GM12891 (cell line): ENCODE data around the gene NR1D1.

Experiments
- PAX5 ChIP-seq: IDR thresholded peaks from 2 replicates; pipeline ENCODE4 v1.6.1; 2011; ENCODE audit warnings: low read length, moderate library complexity, mild to moderate bottlenecking; ENCODE audit not compliant: insufficient read depth, severe bottlenecking
- POLR2A ChIP-seq: IDR thresholded peaks from 2 replicates; pipeline ENCODE4 v1.6.1; 2011; ENCODE audit warnings: low read depth, low read length, control low read depth
- POLR2AphosphoS5 ChIP-seq: IDR thresholded peaks from 2 replicates; pipeline ENCODE4 v1.6.1; 2011; ENCODE audit warnings: low read depth, low read length, control low read depth
- POU2F2 ChIP-seq: IDR thresholded peaks from 2 replicates; pipeline ENCODE4 v1.6.1; 2011; ENCODE audit warnings: low read depth, mild to moderate bottlenecking, control low read depth, low read length, moderate library complexity
- SPI1 ChIP-seq: IDR thresholded peaks from 2 replicates; pipeline ENCODE4 v1.6.1; 2011; ENCODE audit warnings: low read depth, low read length, control low read depth
- TAF1 ChIP-seq: IDR thresholded peaks from 2 replicates; pipeline ENCODE4 v1.6.1; 2011; ENCODE audit warnings: low read depth, low read length, control low read depth

- TF ChIP-seq SPI1 (no peak), POLR2AphosphoS5 (no peak), POLR2A (no peak), PAX5 (no peak), TAF1 (no peak), POU2F2 (no peak)
These were observed 35.4 kb upstream of the NR1D1 start for GRCh38 chr17:40135817-40136216.
